Fibroblast of skin of right biceps (primary cell): ENCODE results near the gene DEPP1.

Experiments
- DNase-seq: peaks from one replicate; pipeline ENCODE4 v3.0.0-alpha.2; 2013

The DEPP1 gene

GRCh38 chr10:44965651-44966097 lies 12.9 kb downstream of the DEPP1 start:
- DNase-seq = no peak

- DNase-seq = no peak
These were observed 13.5 kb downstream of the DEPP1 start for GRCh38 chr10:44965104-44965503.

GRCh38 chr10:44963772-44964633 lies 14.6 kb downstream of the DEPP1 start:
- DNase-seq = no peak

GRCh38 chr10:44962870-44963738 lies 15.5 kb downstream of the DEPP1 start:
- DNase-seq = no peak

GRCh38 chr10:44961931-44962750 lies 16.5 kb downstream of the DEPP1 start:
- no peak for DNase-seq

- DNase-seq = no peak
These were observed 17.4 kb downstream of the DEPP1 start for GRCh38 chr10:44961230-44961571.

GRCh38 chr10:44960482-44961229 lies 18.0 kb downstream of the DEPP1 start:
- DNase-seq = no peak

- DNase-seq = no peak
These were observed 18.5 kb downstream of the DEPP1 start for GRCh38 chr10:44960088-44960460.

GRCh38 chr10:44959247-44960087 lies 19.1 kb downstream of the DEPP1 start, which contains the start of gene RASSF4:
TSS of gene RASSF4 (plus strand) at chr10:44959802. CDS start at chr10:44970203, 10,401 bp downstream.
- peak; percentile 81 for DNase-seq

GRCh38 chr10:44958898-44959246 lies 19.7 kb downstream of the DEPP1 start:
- DNase-seq = no peak

- peak; percentile 65 for DNase-seq
These were observed 20.3 kb downstream of the DEPP1 start for GRCh38 chr10:44958196-44958897.

- no peak for DNase-seq
These were observed 21.6 kb downstream of the DEPP1 start for GRCh38 chr10:44956717-44957706.

GRCh38 chr10:44956226-44956625 lies 22.4 kb downstream of the DEPP1 start:
- no peak for DNase-seq

GRCh38 chr10:44955413-44956070 lies 23.1 kb downstream of the DEPP1 start:
- DNase-seq = no peak

- no peak for DNase-seq
These were observed 23.6 kb downstream of the DEPP1 start for GRCh38 chr10:44954962-44955361.

GRCh38 chr10:44954042-44954441 lies 24.6 kb downstream of the DEPP1 start:
- DNase-seq = no peak

- peak; percentile 14 for DNase-seq
These were observed 25.8 kb downstream of the DEPP1 start for GRCh38 chr10:44952779-44953231.

- DNase-seq = no peak
These were observed 26.9 kb downstream of the DEPP1 start for GRCh38 chr10:44951576-44952226.
